ENCODE results near the gene PHYKPL. TPM values are rescaled to one million over a fixed set of nuclear protein-coding genes. Genes with fewer than 3 reads are reported as not detected.
"Not testable (repeated sequence)": the region's sequence is repeated elsewhere in the genome, so short reads cannot be mapped to it uniquely, and the experiment has no call there.

The PHYKPL gene
- total RNA-seq, 1 donor from 2014 or later = 144 TPM

GRCh38 chr5:178208540-178209227 lies 23.9 kb downstream of the PHYKPL start:
- no peak for DNase-seq (ENCODE audit: low spot score)

- no peak for DNase-seq (ENCODE audit: low spot score)
Measured at GRCh38 chr5:178207917-178208280, 24.7 kb downstream of the PHYKPL start.

GRCh38 chr5:178207183-178207916 lies 25.3 kb downstream of the PHYKPL start:
- no peak for DNase-seq (ENCODE audit: low spot score)

DNA sequence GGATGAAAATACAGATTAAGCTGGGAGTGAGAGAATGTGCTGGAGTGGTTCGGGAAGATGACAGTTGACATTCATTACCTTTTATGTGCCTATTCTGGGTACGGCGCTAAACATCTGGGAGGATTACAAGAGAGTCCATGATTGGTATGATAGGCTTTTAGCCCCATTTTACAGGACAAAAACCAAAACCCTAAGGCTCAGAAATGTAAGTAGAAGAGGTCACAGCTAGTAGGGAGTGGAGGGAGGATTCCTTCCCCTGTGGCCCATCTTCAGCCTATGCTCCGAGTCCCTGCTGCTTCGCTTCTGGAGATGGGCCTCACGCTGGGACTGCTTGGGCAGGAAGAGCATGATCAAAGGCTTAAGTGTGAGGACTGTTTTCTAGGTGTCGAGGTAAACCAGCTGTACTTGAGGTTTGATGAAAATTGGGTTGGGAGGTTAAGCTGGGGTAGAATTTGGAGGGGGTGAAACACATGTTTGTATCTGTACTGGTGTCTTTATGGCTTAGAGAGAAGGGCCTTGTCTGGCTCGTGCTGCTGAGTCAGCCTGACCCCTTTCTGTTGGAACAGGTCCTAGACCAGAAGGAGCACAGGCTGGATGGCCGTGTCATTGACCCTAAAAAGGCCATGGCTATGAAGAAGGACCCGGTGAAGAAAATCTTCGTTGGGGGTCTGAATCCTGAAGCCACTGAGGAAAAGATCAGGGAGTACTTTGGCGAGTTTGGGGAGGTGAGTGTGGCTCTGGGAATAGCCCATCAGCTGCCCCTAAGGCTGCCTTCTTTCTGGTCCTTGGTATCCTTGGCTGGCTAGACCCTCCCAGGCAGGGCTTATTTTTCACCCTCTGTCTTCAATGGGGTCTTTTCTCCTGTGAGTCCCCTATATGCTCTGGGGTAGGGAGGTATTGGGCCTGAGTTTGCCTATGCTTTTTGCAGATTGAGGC lies 26.2 kb downstream of the PHYKPL start:
- no peak for DNase-seq (ENCODE audit: low spot score)

DNA sequence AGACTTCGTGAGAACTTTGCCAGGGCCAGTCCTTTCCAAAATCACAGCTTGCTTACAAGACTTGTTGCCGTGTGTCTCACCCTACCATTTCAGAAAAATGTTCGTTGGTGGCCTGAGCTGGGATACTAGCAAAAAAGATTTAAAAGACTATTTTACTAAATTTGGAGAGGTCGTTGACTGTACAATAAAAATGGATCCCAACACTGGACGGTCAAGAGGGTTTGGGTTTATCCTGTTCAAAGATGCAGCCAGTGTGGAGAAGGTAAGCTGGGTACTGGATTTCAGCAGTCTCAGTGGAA lies 26.9 kb downstream of the PHYKPL start:
- DNase-seq (ENCODE audit: low spot score) = no peak

DNA sequence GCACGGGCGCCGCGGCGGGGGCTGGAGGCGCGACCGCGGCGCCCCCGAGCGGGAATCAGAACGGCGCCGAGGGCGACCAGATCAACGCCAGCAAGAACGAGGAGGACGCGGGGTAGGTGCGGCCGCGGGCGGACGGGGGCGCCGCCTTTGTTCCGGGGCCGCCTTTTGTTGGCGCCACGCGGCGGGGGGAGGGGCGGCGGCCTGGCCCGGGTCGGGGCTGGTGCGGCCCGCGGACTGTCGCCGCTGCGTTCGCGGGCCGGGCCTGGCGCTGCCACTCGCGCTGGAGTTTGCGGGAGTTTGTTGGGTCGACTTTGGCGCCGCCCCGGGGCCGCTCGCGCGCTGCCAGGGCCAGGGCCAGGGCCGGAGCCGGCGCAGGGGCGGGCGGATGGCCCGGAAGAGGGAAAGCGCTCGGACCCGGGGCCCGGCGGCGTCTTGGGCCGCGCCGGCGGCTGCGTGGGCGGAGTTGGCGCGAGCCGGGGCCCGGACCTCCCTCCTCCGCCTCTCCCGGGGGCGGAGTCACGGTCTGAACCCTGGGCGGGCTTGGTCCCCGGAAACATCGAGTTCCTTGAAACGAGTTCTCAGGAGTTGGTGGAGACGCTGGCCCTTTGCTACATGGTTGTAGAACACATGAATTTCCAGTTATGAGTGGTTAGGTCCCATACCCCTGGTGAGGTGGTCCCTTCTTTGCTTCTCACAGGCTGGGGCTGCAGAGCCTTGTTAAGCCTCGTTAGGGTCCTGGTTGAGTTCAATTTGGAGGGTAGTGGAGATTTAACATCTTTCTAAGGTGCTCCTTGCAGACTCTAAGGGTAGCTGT lies 27.5 kb downstream of the PHYKPL start:
- DNase-seq (ENCODE audit: low spot score) = peak; percentile 93

DNA sequence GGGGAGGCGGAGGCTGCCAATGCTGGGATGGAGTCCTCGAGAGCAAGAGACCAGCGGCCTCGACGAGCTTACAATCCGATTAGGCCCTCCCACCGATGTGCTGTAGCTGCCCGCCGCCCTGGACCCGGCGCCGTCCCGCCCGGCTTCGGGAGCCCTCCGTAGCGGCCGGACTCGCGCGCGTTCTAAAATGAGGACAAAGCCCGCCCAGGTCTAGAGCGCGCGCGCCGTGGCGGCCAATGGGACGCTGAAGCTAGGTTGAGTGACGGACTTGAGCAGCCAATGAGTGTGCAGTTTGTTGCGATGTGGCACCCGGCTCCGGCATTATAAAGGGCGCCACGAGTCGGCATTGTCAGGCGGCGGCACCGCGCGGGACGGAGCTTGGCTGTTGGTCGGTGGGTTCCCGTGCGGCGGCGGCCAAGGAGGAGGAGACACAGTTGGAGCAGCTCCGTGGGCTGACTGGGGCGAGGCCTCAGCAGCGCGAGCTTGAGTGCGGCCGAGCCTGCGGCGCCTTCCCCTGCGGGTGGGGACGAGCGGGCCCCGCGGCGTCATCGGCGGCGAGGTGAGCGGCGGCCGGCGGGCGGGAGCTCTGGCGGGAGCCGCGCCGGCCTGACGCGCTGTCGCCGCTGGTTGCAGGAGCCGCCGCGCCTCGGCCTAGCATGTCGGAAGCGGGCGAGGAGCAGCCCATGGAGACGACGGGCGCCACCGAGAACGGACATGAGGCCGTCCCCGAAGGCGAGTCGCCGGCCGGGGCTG lies 28.2 kb downstream of the PHYKPL start, which contains the start of gene HNRNPAB:
HNRNPAB (plus strand) TSS at position 352 of the 753 bp plus-strand sequence; CDS start at position 657, 305 bp downstream.
- peak; percentile 99 for DNase-seq (ENCODE audit: low spot score)

GRCh38 chr5:178203670-178204181 lies 28.9 kb downstream of the PHYKPL start:
- peak; percentile 90 for DNase-seq (ENCODE audit: low spot score)

DNA sequence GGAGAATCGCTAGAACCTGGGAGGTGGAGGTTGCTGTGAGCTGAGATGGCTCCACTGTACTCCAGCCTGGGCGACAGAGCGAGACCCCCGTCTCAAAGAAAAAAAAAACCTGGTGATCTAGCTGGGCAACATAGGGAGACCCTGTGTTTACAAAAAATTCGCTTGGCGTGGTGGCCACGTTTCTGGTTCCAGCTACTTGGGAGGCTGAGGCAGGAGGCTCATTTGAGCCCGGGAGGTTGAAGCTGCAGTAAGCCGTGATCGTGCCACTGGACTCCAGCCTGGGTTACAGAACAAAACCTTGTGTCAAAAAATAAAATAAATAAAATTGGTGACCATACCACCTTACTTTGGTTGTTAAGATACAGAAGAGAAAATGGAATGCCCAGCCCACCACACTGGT lies 30.1 kb downstream of the PHYKPL start:
- no peak for DNase-seq (ENCODE audit: low spot score)

GRCh38 chr5:178201927-178202235 lies 30.7 kb downstream of the PHYKPL start:
- DNase-seq (ENCODE audit: low spot score) = no peak

DNA sequence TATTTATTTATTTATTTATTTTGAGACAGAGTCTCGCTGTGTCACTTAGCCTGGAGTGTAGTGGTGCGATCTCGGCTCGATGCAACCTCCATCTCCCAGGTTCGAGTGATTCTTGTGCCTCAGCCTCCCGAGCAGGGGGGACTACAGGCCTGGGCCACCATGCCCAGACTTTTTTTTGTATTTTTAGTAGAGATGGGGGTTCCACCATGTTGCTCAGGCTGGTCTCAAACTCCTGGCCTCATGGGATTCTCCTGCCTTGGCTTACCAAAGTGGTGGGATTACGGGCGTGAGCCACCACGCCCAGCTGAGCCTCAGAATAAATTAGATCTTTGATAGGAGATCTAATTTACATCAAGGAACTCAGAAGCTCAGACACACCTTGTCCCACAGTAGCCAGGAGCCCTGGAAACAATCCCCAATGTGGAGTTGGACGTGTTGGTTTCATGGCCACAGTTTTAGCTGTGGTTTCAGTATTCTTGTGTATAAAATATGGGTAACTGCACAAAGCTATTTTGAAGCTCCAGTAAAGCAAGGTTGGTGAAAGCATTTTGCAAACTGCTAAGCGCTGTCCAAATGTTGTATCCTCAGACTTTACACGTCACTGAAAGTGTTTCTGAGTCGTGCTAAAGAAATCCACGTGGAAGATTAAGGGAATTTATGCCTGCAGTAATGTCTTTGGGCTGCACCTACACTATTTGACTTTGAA lies 31.2 kb downstream of the PHYKPL start:
- DNase-seq (ENCODE audit: low spot score) = no peak

GRCh38 chr5:178199581-178200434 lies 32.8 kb downstream of the PHYKPL start:
- no peak for DNase-seq (ENCODE audit: low spot score)

GRCh38 chr5:178198706-178199105 lies 33.9 kb downstream of the PHYKPL start:
- no peak for DNase-seq (ENCODE audit: low spot score)

DNA sequence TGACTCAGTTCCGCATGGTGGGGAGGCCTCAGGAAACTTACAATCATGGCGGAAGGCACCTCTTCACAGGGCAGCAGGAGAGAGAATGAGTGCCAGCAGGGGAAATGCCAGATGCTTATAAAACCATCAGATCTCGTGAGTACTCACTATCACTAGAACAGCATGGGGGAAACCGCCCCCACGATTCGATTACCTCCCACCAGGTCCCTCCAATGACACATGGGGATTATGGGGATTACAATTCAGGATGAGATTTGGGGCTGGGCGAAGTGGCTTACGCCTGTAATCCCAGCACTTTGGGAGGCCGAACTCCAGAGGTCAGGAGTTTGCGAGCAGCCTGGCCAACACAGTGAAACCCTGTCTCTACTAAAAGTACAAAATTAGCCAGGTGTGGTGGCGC lies 34.5 kb downstream of the PHYKPL start:
- not testable (repeated sequence) for DNase-seq (ENCODE audit: low spot score)

DNA sequence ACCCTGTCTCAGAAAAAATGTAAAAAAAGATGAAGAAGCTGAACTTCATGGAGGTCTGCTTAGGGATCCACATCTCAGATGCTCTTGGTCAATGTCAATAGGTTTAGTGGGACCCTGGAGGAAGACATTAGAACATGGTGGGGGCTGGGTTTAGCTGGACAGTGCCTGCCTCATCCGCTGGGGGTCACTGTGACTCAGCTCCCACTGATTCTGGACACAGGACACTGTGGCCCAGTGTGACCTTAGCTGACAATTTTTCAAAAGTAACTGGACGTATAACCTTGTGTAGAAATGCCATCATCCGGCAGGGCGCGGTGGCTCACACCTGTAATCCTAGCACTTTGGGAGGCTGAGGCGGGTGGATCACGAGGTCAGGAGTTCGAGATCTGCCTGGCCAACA lies 35.6 kb downstream of the PHYKPL start:
- DNase-seq (ENCODE audit: low spot score) = no peak

DNA sequence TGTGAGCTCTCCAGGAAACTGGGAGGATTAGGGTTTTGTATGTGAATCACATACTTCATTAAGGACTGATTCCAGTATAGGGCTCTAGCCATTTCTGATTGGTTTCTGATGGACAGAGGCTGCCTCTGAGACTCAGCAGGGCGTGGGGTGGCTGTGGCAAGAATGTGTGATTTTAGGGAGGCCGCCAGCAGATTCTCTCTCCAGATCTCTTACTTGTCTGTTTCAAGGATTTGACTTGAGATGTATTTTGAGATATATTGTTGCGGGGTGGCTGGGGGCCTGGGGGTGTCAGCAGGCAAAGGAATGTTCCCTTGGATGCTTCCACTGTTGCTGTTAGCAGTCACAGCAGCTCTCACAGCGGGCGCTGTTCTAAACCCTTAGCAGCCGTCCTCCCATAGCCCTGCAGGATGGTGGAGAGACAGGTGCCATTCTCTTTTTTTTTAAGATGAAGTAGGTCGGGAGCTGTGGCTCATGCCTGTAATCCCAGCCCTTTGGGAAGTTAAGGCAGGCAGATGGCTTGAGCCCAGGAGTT lies 36.3 kb downstream of the PHYKPL start:
- no peak for DNase-seq (ENCODE audit: low spot score)

GRCh38 chr5:178194026-178194425 lies 38.6 kb downstream of the PHYKPL start:
- no peak for DNase-seq (ENCODE audit: low spot score)

DNA sequence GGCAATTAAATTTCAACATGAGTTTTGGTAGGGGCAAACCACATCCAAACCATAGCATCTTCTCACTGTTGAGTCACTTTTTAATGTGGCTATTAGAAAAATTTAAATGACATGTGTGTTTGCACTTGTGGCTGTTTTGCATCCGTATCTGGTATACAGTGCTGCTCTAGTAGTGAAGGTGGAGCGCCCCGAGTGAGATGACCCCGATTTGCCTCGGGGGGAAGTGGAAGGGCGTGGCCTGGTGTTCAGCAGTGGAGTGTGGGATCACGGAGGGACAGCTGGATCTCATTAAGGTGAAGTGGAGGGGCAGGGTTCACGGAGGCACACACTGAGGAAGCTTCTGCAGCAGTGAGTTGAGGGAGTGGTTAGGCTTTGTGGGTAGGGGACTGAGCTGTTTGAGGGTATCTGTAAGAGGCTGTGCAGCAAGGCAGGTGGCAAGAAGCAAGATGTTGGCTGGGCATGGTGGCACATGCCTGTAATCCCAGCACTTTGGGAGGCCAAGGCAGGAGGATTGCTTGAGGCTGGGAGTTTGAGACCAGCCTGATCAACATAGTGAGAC lies 39.3 kb downstream of the PHYKPL start:
- no peak for DNase-seq (ENCODE audit: low spot score)
